Measurements from ENCODE around the gene RNF149.

Gene RNF149

DNA sequence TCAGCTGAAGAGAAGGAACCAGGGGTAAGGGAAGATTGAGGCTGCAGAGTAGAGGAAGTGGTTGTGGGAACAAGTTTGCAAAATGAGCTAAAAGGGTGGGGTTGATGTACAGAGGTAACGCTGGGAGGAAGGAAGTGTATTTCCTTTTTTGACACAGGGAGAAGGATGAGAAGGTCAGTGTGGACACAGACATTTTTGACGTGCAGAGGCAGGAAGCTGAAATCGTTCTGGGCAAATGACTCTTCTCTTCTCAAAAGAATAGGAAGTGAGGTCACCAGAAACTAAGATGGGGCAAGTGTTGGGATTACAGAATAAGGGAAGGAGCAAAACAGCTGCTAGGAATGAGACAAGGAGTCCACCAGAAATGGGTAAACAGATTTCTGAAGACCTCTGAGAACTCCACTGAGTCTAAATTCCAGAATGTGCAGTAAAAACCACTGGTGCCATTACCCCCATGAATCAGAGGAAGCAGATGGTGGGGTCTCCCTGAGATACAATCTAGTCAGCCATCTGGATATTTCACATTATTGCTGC is 20.0 kb upstream of the RNF149 start:
- TF ChIP-seq, protein P1, sequence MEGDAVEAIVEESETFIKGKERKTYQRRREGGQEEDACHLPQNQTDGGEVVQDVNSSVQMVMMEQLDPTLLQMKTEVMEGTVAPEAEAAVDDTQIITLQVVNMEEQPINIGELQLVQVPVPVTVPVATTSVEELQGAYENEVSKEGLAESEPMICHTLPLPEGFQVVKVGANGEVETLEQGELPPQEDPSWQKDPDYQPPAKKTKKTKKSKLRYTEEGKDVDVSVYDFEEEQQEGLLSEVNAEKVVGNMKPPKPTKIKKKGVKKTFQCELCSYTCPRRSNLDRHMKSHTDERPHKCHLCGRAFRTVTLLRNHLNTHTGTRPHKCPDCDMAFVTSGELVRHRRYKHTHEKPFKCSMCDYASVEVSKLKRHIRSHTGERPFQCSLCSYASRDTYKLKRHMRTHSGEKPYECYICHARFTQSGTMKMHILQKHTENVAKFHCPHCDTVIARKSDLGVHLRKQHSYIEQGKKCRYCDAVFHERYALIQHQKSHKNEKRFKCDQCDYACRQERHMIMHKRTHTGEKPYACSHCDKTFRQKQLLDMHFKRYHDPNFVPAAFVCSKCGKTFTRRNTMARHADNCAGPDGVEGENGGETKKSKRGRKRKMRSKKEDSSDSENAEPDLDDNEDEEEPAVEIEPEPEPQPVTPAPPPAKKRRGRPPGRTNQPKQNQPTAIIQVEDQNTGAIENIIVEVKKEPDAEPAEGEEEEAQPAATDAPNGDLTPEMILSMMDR (IDR thresholded peaks at IDR 0.05), result no peak

DNA sequence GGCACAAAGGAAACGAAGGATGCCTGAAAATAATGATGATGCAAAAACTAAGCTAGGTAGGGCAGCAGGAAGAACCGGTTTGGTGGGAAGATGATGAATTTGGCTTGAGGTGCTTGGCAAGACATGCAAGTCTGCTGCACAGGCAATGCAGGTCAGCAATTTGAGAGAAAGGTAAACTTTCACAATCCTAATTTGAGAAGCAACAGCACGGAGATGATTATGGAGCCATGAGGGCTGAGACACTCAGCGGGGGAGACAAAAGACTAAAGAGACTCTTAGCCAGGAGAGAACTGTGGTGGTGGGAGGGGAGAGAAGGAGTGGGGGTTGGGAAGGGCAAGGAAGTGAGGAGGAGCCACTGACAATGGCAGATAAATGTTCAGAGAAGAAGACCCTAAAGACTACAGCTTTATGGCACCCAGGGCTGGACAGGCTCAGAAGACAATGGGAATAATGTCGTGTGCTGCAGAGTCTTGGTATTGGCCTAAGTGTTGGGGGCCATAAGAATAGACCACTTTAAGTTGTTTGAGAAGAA is 19.4 kb upstream of the RNF149 start:
- TF ChIP-seq, protein P1 (IDR thresholded peaks at IDR 0.05), result no peak

DNA sequence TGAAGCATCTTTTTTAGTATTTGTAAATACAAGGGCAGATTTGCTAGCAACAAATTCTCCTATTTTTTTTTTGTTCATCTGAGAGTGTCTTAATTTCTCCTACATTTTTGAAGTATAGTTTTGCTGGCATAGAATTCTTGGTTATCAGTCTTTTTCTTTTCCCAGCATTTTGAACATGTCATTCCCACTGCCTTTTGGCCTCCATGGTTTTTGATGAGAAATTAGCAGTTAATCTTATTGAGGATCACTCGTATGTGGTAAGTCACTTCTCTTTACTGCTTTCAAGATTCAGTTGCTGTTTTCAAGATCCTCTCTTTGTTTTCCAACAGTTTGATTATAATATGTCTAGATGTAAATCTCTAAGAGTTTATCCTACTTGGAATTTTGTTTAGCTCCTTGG is 16.9 kb upstream of the RNF149 start:
- TF ChIP-seq, protein P1 (IDR thresholded peaks at IDR 0.05), result no peak

DNA sequence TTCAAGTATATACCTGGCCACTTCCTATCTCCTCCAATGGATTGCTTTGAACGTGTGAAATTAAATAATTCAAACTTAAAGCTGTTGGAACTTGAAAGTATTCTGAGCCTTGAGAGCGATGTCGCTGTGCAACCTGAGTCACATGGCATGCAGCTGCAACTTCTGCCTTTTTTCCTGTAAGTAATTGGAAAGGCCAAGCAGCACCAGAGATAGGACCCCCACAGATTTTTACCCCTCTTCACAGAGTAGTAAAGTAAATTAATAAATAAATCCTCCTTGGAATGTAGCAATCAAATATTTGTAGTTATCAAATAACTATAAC is 3.2 kb upstream of the RNF149 start:
- TF ChIP-seq, protein P1 (IDR thresholded peaks at IDR 0.05), result no peak

DNA sequence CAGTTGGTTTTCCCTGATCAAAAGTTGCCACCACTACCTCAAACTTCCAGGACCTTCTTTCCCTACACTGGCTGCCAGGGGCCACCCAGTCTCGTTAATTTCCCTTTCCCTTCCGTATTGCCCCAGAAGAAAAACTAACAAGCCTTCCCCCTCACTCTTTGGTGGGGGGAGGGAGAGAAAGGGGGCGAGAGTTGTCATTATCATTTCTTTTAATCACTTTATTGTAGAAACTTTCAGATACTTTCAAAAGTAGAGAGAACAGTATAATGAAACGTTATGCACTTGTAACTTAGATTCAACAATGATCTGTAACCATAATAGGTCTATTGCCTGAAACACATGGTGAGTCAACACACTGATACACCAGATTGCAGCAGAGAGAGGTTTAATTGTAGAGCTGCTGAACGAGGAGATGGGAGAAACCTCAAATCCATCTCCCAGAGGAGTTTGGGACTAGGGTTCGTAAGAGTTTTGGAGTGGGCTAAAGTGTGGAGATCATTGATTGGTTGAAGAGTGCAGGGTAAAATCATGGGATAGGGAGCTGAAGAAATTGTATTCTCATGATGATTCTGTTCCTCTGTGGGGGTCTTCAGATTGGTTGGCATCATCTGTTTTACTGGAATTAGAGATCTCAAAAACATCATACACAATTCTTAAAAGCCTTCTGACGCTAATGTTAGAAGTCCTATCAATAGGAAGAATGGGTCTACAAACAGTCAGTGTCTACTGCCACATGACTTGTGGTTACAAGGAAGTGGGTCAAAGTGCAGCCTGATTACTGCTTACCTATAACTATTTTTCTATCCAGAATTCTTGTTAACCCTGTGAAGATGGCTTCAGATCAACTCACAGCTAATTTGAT is 2.6 kb upstream of the RNF149 start:
- TF ChIP-seq, protein P1 (IDR thresholded peaks at IDR 0.05), result no peak

DNA sequence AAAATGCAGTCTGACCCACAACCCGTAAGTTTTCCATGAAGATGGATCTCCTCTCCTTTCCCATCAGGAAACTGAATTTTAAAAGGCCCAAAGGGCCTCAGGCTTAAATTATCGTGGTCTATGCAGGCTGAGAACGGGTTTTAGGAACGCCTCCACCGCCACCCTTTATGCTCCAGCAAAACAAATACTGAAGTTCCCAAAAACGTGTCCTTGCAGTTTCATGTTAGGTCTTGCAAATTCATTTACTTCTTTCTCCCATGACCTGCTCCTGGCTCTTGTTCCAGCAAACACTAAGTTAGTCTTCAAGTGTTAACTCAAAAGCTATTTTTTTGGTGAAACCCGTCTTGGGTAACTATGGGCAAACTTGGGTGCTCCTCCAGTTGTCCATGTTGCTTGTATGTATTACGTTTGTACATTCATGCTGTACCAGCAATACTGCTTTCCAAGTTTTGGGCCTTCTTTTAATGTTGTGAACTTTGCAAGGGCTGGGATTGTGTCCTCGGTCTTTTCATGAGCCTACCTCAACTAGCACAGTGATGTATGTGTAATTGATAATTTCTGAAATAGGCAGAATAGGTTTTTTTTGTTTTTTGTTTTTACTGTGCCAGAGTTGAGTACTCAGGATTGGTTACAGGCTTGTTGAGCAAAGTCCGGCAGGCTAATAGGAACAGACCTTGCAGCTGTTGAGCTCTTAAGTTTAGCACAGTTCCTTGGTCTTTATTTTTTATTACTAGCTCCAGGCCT is 1.8 kb upstream of the RNF149 start:
- TF ChIP-seq, protein P1 (IDR thresholded peaks at IDR 0.05), result no peak

DNA sequence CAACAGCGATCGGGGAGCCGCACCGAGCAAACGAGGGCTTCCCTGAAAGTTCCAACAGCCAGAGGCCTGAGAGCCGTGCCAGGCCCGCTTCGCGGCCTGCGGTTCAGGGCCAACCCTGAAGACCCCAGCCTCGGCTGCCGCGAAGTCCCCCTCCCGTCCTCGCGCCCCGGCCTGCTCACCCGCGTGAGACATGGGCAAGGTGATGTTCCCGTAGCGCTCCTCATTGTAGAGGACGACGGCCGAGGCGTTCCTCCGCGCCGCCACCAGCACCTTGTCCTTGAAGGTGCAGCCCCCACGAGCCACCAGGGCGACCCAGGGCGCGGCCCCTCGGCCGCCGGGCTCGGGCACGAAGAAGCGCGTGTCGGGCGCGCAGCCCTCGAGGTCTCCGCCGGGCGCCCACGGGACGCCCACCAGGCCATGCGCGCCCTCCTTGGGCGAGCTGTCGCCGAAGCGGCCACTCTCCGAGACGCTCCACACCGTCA is 510 bp downstream of the RNF149 start:
- TF ChIP-seq, protein P1 (IDR thresholded peaks at IDR 0.05), result no peak
